ENCODE results near the gene WNT5A. TPM values are rescaled to one million over a fixed set of nuclear protein-coding genes. Genes with fewer than 3 reads are reported as not detected.

WNT5A gene
- total and polyA plus RNA-seq, 2 donors (not counting 3 experiments of a cell fraction or from before 2014, with no cell fraction given) = 0.08 to 0.33 TPM

DNA sequence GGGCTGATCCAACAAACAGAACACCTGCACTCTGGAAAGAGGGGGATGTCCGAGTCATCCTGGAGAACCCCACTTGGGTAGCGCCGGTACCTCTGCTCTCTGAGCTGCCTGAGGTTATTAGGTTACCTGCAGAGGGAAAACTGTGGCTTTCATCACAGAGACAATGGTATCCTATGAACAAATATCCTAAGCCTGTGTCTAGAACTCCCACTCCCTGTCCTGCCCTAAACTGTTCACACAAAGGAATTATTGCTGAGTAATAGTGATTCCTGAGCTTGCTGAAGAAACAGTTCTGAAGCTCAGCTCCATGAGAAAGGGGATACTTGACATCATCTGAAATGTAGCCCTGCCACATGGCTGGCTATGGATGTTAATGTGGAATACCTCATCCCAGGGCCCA lies 31.9 kb upstream of the WNT5A start:
- Histone ChIP-seq H3K36me3 (ENCODE audit: control insufficient read depth in 2 of 2, extremely low read depth in 1 of 2, insufficient read depth in 2 of 2, low read length in 2 of 2) (no peaks in the 10 kb centered on the region), H3K79me2 (ENCODE audit: control insufficient read depth, insufficient read depth, low read length) (no peaks in the 10 kb centered on the region), H3K4me1 (ENCODE audit: control insufficient read depth, extremely low read depth, insufficient read depth, low read length) (no peaks in the 10 kb centered on the region), H3K9me3 (replicated peaks; ENCODE audit: control insufficient read depth, insufficient read depth, low read length) (no peaks in the 10 kb centered on the region), H2AFZ (ENCODE audit: low read depth, low read length) (no peak overlapping the region), H3K9me1 (replicated peaks; ENCODE audit: control insufficient read depth, extremely low read depth, insufficient read depth, low read length) (no peaks in the 10 kb centered on the region), H3K27me3 (ENCODE audit: control insufficient read depth in 2 of 2, insufficient read depth in 2 of 2, low read length in 2 of 2) (no peaks in the 10 kb centered on the region), H3K27ac (ENCODE audit: insufficient read depth, low read depth, low read length) (no peak overlapping the region), H4K20me1 (replicated peaks; ENCODE audit: control insufficient read depth, extremely low read depth, insufficient read depth, low read length) (no peaks in the 10 kb centered on the region), H3K9ac (replicated peaks; ENCODE audit: extremely low read depth, insufficient read depth, low read length) (no peak overlapping the region), H3K4me3 (replicated peaks in 1 of 3; ENCODE audit: insufficient read depth in 1 of 3, low read depth in 1 of 3, low read length in 3 of 3) (no peak overlapping the region), H3K4me2 (ENCODE audit: insufficient read depth, low read length) (no peak overlapping the region)
- FAIRE-seq = no peak
- CTCF ChIA-PET = no interaction called here
- TF ChIP-seq, protein P1, sequence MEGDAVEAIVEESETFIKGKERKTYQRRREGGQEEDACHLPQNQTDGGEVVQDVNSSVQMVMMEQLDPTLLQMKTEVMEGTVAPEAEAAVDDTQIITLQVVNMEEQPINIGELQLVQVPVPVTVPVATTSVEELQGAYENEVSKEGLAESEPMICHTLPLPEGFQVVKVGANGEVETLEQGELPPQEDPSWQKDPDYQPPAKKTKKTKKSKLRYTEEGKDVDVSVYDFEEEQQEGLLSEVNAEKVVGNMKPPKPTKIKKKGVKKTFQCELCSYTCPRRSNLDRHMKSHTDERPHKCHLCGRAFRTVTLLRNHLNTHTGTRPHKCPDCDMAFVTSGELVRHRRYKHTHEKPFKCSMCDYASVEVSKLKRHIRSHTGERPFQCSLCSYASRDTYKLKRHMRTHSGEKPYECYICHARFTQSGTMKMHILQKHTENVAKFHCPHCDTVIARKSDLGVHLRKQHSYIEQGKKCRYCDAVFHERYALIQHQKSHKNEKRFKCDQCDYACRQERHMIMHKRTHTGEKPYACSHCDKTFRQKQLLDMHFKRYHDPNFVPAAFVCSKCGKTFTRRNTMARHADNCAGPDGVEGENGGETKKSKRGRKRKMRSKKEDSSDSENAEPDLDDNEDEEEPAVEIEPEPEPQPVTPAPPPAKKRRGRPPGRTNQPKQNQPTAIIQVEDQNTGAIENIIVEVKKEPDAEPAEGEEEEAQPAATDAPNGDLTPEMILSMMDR (IDR thresholded peaks at IDR 0.05; ENCODE audit: extremely low read depth in 1 of 2, insufficient read depth in 1 of 2, low read depth in 1 of 2, low read length in 2 of 2) = no peak
- TF ChIP-seq JUN (IDR thresholded peaks at IDR 0.05; ENCODE audit: borderline replicate concordance, insufficient read depth, insufficient read length, low read depth) = no peak
- dilution Hi-C loops (cut with MboI; ENCODE audit: extremely low pct_ligation_motif_present, low sequenced_read_pairs) (no loop called here), intact Hi-C loops (cut with micrococcal nuclease) (no loop called here)
- DNase-seq (ENCODE audit: low read depth, low spot score) = no peak
- POLR2A ChIA-PET = no interaction called here
- no TSS peak for BruUV-seq (replicated peaks)

DNA sequence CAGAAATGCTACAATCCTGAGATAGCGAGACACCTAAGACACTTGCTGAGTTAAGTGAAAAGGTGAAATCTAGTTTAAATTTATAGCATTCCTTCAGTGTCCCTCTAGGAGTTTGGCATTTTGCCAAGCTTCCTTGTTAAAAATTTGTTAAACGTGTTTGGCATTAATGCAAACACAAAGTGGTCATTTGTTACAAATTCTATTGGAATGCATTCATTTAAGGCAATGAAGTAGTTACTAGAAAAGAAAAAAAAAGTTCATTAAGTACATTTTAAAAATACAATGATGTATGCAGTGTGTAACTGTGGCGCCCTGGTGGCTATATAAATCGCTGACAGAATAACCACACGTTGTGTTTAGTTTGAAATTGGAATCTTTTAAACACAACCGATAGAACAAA lies 31.3 kb upstream of the WNT5A start:
- H3K9me3 ChIP-seq (replicated peaks; ENCODE audit: control insufficient read depth, insufficient read depth, low read length) = no peaks in the 10 kb centered on the region
- no peaks in the 10 kb centered on the region for H3K4me1 ChIP-seq (ENCODE audit: control insufficient read depth, extremely low read depth, insufficient read depth, low read length)
- ChIA-PET CTCF (no interaction called here), POLR2A (no interaction called here)
- H4K20me1 ChIP-seq (replicated peaks; ENCODE audit: control insufficient read depth, extremely low read depth, insufficient read depth, low read length) = no peaks in the 10 kb centered on the region
- H3K4me2 ChIP-seq (ENCODE audit: insufficient read depth, low read length) = no peak overlapping the region
- H2AFZ ChIP-seq (ENCODE audit: low read depth, low read length) = no peak overlapping the region
- no peaks in the 10 kb centered on the region for H3K9me1 ChIP-seq (replicated peaks; ENCODE audit: control insufficient read depth, extremely low read depth, insufficient read depth, low read length)
- H3K36me3 ChIP-seq (ENCODE audit: control insufficient read depth in 2 of 2, extremely low read depth in 1 of 2, insufficient read depth in 2 of 2, low read length in 2 of 2) = no peaks in the 10 kb centered on the region
- TF ChIP-seq FOS (IDR thresholded peaks at IDR 0.05; ENCODE audit: borderline replicate concordance, insufficient read depth, low read length) (no peak), MYC (IDR thresholded peaks at IDR 0.05; ENCODE audit: low read depth, low read length) (no peak), JUN (IDR thresholded peaks at IDR 0.05; ENCODE audit: borderline replicate concordance, insufficient read depth, insufficient read length, low read depth) (no peak), POLR2A (IDR thresholded peaks at IDR 0.05; ENCODE audit: low read depth, low read length) (no peak), POLR2AphosphoS5 (IDR thresholded peaks at IDR 0.05; ENCODE audit: insufficient read depth, low read depth, low read length) (no peak), EZH2 (IDR thresholded peaks at IDR 0.05; ENCODE audit: borderline replicate concordance, low read depth, low read length, severe bottlenecking) (no peak)
- TF ChIP-seq, protein P1 (IDR thresholded peaks at IDR 0.05; ENCODE audit: extremely low read depth in 1 of 2, insufficient read depth in 1 of 2, low read depth in 1 of 2, low read length in 2 of 2) = no peak
- FAIRE-seq (no peak), DNase-seq (ENCODE audit: low read depth, low spot score) (no peak)
- no TSS peak for BruUV-seq (replicated peaks)
- H3K9ac ChIP-seq (replicated peaks; ENCODE audit: extremely low read depth, insufficient read depth, low read length) = no peak overlapping the region
- no peaks in the 10 kb centered on the region for H3K27me3 ChIP-seq (ENCODE audit: control insufficient read depth in 2 of 2, insufficient read depth in 2 of 2, low read length in 2 of 2)
- dilution Hi-C loops (cut with MboI; ENCODE audit: extremely low pct_ligation_motif_present, low sequenced_read_pairs) (no loop called here), intact Hi-C loops (cut with micrococcal nuclease) (no loop called here)
- H3K4me3 ChIP-seq (replicated peaks in 1 of 3; ENCODE audit: insufficient read depth in 1 of 3, low read depth in 1 of 3, low read length in 3 of 3) = no peak overlapping the region
- H3K27ac ChIP-seq (ENCODE audit: insufficient read depth, low read depth, low read length) = no peak overlapping the region
- no peaks in the 10 kb centered on the region for H3K79me2 ChIP-seq (ENCODE audit: control insufficient read depth, insufficient read depth, low read length)

Data from endothelial cell of umbilical vein (primary cell).